ENCODE measurements around the gene CLDN1. TPM values are rescaled to one million over a fixed set of nuclear protein-coding genes. Genes with fewer than 3 reads are reported as not detected.

CLDN1 gene
- total and polyA plus RNA-seq, 2 of the 13 experiments (the other 11 are each of a cell fraction or from before 2014, with no cell fraction given): 42.7 to 51.6 TPM

- TF ChIP-seq ZNF280D (CRISPR knock-in tag; IDR thresholded peaks at IDR 0.05) (no peak), HOXA7 (CRISPR knock-in tag; IDR thresholded peaks at IDR 0.05) (no peak), AHR (CRISPR knock-in tag; IDR thresholded peaks at IDR 0.05) (no peak), AGO1 (IDR thresholded peaks at IDR 0.05; ENCODE audit: low read depth, low read length, poor library complexity, severe bottlenecking) (no peak), ATF7-NPFF (CRISPR knock-in tag; IDR thresholded peaks at IDR 0.05; ENCODE audit: low read depth) (no peak), KDM1A (CRISPR knock-in tag; IDR thresholded peaks at IDR 0.05) (no peak), CENPT (CRISPR knock-in tag; IDR thresholded peaks at IDR 0.05; ENCODE audit: low read depth) (no peak), GTF2F1 (IDR thresholded peaks at IDR 0.05; ENCODE audit: low read length) (no peak), RAD21 (CRISPR knock-in tag; IDR thresholded peaks at IDR 0.05) (no peak), NFKB2 (CRISPR knock-in tag; IDR thresholded peaks at IDR 0.05; ENCODE audit: borderline replicate concordance) (no peak), MED13 (CRISPR knock-in tag; IDR thresholded peaks at IDR 0.05) (no peak; the same call in 1 of the 2 replicates)
- TF ChIP-seq, protein P1, sequence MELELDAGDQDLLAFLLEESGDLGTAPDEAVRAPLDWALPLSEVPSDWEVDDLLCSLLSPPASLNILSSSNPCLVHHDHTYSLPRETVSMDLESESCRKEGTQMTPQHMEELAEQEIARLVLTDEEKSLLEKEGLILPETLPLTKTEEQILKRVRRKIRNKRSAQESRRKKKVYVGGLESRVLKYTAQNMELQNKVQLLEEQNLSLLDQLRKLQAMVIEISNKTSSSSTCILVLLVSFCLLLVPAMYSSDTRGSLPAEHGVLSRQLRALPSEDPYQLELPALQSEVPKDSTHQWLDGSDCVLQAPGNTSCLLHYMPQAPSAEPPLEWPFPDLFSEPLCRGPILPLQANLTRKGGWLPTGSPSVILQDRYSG (CRISPR knock-in tag; IDR thresholded peaks at IDR 0.05): no peak
- TF ChIP-seq, protein P2, sequence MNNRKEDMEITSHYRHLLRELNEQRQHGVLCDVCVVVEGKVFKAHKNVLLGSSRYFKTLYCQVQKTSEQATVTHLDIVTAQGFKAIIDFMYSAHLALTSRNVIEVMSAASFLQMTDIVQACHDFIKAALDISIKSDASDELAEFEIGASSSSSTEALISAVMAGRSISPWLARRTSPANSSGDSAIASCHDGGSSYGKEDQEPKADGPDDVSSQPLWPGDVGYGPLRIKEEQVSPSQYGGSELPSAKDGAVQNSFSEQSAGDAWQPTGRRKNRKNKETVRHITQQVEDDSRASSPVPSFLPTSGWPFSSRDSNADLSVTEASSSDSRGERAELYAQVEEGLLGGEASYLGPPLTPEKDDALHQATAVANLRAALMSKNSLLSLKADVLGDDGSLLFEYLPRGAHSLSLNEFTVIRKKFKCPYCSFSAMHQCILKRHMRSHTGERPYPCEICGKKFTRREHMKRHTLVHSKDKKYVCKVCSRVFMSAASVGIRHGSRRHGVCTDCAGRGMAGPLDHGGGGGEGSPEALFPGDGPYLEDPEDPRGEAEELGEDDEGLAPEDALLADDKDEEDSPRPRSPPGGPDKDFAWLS (CRISPR knock-in tag; IDR thresholded peaks at IDR 0.05; ENCODE audit: borderline replicate concordance): no peak
- TF ChIP-seq, protein P3, sequence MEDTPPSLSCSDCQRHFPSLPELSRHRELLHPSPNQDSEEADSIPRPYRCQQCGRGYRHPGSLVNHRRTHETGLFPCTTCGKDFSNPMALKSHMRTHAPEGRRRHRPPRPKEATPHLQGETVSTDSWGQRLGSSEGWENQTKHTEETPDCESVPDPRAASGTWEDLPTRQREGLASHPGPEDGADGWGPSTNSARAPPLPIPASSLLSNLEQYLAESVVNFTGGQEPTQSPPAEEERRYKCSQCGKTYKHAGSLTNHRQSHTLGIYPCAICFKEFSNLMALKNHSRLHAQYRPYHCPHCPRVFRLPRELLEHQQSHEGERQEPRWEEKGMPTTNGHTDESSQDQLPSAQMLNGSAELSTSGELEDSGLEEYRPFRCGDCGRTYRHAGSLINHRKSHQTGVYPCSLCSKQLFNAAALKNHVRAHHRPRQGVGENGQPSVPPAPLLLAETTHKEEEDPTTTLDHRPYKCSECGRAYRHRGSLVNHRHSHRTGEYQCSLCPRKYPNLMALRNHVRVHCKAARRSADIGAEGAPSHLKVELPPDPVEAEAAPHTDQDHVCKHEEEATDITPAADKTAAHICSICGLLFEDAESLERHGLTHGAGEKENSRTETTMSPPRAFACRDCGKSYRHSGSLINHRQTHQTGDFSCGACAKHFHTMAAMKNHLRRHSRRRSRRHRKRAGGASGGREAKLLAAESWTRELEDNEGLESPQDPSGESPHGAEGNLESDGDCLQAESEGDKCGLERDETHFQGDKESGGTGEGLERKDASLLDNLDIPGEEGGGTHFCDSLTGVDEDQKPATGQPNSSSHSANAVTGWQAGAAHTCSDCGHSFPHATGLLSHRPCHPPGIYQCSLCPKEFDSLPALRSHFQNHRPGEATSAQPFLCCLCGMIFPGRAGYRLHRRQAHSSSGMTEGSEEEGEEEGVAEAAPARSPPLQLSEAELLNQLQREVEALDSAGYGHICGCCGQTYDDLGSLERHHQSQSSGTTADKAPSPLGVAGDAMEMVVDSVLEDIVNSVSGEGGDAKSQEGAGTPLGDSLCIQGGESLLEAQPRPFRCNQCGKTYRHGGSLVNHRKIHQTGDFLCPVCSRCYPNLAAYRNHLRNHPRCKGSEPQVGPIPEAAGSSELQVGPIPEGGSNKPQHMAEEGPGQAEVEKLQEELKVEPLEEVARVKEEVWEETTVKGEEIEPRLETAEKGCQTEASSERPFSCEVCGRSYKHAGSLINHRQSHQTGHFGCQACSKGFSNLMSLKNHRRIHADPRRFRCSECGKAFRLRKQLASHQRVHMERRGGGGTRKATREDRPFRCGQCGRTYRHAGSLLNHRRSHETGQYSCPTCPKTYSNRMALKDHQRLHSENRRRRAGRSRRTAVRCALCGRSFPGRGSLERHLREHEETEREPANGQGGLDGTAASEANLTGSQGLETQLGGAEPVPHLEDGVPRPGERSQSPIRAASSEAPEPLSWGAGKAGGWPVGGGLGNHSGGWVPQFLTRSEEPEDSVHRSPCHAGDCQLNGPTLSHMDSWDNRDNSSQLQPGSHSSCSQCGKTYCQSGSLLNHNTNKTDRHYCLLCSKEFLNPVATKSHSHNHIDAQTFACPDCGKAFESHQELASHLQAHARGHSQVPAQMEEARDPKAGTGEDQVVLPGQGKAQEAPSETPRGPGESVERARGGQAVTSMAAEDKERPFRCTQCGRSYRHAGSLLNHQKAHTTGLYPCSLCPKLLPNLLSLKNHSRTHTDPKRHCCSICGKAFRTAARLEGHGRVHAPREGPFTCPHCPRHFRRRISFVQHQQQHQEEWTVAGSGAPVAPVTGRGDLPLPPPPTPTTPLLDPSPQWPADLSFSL (CRISPR knock-in tag; IDR thresholded peaks at IDR 0.05): no peak; the same call in 1 of the 2 replicates
- TF ChIP-seq, protein P4, sequence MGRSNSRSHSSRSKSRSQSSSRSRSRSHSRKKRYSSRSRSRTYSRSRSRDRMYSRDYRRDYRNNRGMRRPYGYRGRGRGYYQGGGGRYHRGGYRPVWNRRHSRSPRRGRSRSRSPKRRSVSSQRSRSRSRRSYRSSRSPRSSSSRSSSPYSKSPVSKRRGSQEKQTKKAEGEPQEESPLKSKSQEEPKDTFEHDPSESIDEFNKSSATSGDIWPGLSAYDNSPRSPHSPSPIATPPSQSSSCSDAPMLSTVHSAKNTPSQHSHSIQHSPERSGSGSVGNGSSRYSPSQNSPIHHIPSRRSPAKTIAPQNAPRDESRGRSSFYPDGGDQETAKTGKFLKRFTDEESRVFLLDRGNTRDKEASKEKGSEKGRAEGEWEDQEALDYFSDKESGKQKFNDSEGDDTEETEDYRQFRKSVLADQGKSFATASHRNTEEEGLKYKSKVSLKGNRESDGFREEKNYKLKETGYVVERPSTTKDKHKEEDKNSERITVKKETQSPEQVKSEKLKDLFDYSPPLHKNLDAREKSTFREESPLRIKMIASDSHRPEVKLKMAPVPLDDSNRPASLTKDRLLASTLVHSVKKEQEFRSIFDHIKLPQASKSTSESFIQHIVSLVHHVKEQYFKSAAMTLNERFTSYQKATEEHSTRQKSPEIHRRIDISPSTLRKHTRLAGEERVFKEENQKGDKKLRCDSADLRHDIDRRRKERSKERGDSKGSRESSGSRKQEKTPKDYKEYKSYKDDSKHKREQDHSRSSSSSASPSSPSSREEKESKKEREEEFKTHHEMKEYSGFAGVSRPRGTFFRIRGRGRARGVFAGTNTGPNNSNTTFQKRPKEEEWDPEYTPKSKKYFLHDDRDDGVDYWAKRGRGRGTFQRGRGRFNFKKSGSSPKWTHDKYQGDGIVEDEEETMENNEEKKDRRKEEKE (IDR thresholded peaks at IDR 0.05): no peak
These were observed 15.1 kb downstream of the CLDN1 start (continued) for GRCh38 chr3:190307164-190307545.
